Naive B cell (primary cell): ENCODE measurements around the gene WNT3. TPM values are rescaled to one million over a fixed set of nuclear protein-coding genes. Genes with fewer than 3 reads are reported as not detected.
A peak's percentile ranks its signal among the peaks of the same experiment; 100 is the strongest.

Experiments
- ATAC-seq, 2 donors: fragments of 150-1000 bp; cut with Tn5 transposase; 2 replicates each; pipeline ENCODE4 v1.10.0; 2021; ENCODE audit warnings: low read depth in 2 of 2, mild to moderate bottlenecking in 2 of 2, moderate library complexity in 2 of 2
- DNase-seq: peaks from one replicate; pipeline ENCODE4 v3.0.0; 2022
- H3K27ac Mint-ChIP-seq, 6 donors: one replicate each; pipeline ENCODE4 v1.8.0; 2020 to 2022; ENCODE audit warnings: mild to moderate bottlenecking in 6 of 6, mixed read lengths in 6 of 6, moderate library complexity in 5 of 6, inconsistent platforms in 2 of 6
- H3K27me3 Mint-ChIP-seq, 3 donors: one replicate each; pipeline ENCODE4 v1.8.0; 2021 to 2022; ENCODE audit warnings: mixed read lengths in 3 of 3, mild to moderate bottlenecking in 1 of 3
- H3K36me3 Mint-ChIP-seq, 2 donors: one replicate each; pipeline ENCODE4 v1.8.0; 2020 to 2022; ENCODE audit warnings: mixed read lengths in 2 of 2, inconsistent platforms in 1 of 2, mild to moderate bottlenecking in 1 of 2
- H3K4me1 Mint-ChIP-seq, 3 donors: one replicate each; pipeline ENCODE4 v1.8.0; 2020 to 2022; ENCODE audit warnings: mixed read lengths in 3 of 3, inconsistent platforms in 1 of 3, mild to moderate bottlenecking in 1 of 3, moderate library complexity in 1 of 3
- H3K4me3 Mint-ChIP-seq, 8 donors: one replicate each; pipeline ENCODE4 v1.8.0; 2020 to 2022; ENCODE audit warnings: mild to moderate bottlenecking in 8 of 8, mixed read lengths in 8 of 8, moderate library complexity in 8 of 8, inconsistent platforms in 2 of 8
- H3K9me3 Mint-ChIP-seq, 7 donors: one replicate each; pipeline ENCODE4 v1.8.0; 2020 to 2022; ENCODE audit warnings: mixed read lengths in 7 of 7, mild to moderate bottlenecking in 5 of 7, inconsistent platforms in 2 of 7, moderate library complexity in 1 of 7
- polyA plus RNA-seq, 6 donors: library from polyadenylated mRNA; unstranded; fragments of 300-500 nt; fragmentation: Illumina TruSeq; gene quantifications; one replicate each; pipeline ENCODE4 v1.2.3, GENCODE V29; 2021; ENCODE audit warnings: low read depth in 6 of 6

Gene WNT3
- polyA plus RNA-seq, 6 donors from 2014 or later, result 0.06 to 0.73 (median 0.17) TPM; not detected in 2

DNA sequence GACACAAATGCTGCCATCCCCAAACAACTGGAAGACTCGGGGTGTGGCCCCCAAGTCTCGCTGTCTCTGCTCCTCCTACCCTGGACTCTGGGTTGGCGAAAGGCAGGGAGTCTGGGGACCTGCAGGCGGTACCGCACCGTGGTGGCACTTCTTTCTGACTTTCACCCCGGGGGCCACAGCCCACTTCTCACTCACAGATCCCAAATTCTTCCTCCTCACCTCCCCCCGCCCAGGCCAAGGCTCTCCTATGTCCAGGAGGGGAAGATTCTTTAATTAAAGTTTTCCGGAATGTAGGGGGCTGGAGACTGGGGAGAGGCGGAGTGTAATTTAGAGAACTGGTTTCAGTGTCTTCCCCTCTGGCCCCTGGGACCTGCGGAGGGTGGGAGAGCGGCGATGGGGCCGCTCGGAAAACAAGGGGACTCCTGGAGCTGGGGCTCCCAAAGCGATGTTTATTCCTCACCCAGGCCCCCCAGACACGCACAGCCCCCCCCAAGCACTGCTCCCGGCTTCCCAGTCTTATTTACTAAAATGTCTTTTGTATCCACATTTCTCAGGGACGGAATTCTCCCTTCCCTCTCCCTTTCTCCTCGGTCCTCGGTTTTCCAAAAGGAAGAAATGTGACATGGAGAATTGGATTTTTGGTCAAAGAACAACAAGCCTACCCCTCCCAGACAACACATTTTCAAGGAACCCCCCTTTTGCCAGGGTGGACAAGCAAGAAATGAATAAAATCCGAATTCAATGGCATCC lies 1.2 kb downstream of the WNT3 start:
- Mint-ChIP-seq H3K9me3 (no peaks in the 10 kb centered on the region), H3K4me3 (peak overlapping the region; percentile 64 to 94 (median 82))
- ATAC-seq, result no peak

DNA sequence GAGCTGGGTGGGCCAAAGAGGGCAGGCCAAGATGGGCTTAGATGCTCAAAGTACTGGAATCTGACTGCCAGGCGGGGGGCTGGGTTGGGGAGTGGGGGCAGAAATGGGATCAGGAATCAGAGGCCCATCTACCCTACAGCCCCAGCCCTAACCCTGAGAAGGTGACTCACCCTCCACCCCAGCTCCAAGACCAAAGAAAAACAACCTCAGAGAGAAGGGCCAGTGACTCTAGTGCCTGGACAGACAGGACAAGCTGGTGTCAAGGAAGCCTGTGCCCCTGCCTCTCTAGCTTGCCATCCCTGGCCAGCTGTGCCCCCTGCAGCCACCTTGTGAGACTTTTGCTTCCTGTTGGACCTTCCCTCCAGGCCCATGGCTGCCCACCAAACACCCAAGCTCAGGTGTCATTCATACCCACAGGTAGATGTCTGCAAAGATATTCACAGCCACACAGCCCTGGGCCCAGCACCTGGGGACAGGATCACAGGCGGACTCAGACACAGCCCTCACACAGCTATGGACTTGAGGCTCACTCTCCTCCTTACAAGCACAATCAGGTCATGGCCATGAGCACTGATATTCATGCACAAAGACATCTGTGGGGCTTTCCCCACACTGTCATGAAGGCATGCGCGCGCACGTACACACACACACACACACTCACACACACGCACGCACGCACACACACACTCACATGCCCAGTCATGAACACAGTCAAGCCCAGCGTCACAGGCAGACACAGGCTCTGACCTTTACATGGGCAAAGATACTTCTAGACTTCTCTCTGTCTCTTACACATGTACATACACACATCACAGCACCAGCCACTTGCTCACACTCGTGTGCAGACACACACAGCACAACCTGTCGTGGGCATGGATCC lies 2.8 kb downstream of the WNT3 start:
- Mint-ChIP-seq H3K27ac (peak overlapping the region in 1 of 6 donors; percentile 54), H3K4me1 (peaks cover 26 to 32% (median 28%) of the 10 kb centered on the region in 3 donors), H3K4me3 (peak overlapping the region in 1 of 8 donors; percentile 48), H3K27me3 (peaks cover 72 to 97% (median 90%) of the 10 kb centered on the region in 3 donors), H3K36me3 (no peaks in the 10 kb centered on the region), H3K9me3 (no peaks in the 10 kb centered on the region)
- ATAC-seq, result no peak
- no peak for DNase-seq

More for the DNA sequence above, 1.2 kb downstream of the WNT3 start:
- Mint-ChIP-seq H3K4me1 (peaks cover 35 to 48% (median 37%) of the 10 kb centered on the region in 3 donors), H3K36me3 (no peaks in the 10 kb centered on the region), H3K27me3 (peaks cover 82 to 100% (median 93%) of the 10 kb centered on the region in 3 donors), H3K27ac (no peak overlapping the region)
- no peak for DNase-seq

DNA sequence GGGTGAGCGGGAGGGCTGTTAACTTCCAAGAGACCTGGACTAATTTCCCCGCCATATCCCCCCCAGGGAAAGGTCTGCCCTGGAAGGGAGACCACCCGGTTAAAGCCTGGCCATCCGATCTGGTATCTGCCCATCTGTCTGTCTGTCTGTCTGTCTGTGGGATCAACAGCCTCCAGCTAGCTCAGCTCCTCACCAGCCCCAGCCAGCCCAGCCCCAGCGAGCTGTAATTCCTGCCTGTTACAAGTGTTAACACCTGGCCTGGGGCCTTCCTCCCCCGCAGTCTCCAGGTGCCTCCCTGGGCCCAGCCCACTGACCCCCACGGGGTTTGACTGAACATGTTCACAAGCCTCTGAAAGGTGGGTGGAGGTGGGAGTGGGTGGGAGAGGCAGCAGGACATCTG lies 4.0 kb downstream of the WNT3 start:
- Mint-ChIP-seq H3K4me1 (peaks cover 17 to 24% (median 19%) of the 10 kb centered on the region in 3 donors), H3K4me3 (no peak overlapping the region), H3K27me3 (peaks cover 61 to 85% (median 80%) of the 10 kb centered on the region in 3 donors), H3K9me3 (no peaks in the 10 kb centered on the region), H3K36me3 (no peaks in the 10 kb centered on the region), H3K27ac (no peak overlapping the region)
- ATAC-seq, result no peak
- DNase-seq, result no peak

DNA sequence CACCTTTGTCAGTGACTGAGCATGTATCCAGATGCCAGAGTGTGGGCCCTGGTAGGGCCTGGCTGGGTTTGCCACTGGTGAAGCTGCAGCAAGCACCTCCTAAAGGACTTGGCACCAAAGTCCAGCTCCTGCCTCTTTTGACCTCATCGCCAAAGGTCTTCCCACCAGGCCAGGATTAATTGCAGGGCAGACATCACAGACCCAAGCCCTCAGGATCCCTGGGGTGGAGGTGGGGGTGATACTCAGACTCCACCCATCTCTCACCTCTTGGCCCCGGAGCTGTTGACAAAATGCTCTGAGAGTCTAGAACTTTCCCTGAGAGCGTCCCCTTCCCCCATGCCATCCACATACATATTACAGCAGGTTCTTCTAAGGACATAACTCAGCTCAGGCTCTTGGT lies 4.6 kb downstream of the WNT3 start:
- peaks cover 58 to 80% (median 80%) of the 10 kb centered on the region in 3 donors for H3K27me3 Mint-ChIP-seq
- H3K36me3 Mint-ChIP-seq, result no peaks in the 10 kb centered on the region
- peak overlapping the region in 2 of 6 donors; percentile 65 to 66 for H3K27ac Mint-ChIP-seq
- peaks cover 14 to 19% (median 19%) of the 10 kb centered on the region in 3 donors for H3K4me1 Mint-ChIP-seq
- no peak for ATAC-seq
- no peak overlapping the region for H3K4me3 Mint-ChIP-seq
- no peaks in the 10 kb centered on the region for H3K9me3 Mint-ChIP-seq
- no peak for DNase-seq

DNA sequence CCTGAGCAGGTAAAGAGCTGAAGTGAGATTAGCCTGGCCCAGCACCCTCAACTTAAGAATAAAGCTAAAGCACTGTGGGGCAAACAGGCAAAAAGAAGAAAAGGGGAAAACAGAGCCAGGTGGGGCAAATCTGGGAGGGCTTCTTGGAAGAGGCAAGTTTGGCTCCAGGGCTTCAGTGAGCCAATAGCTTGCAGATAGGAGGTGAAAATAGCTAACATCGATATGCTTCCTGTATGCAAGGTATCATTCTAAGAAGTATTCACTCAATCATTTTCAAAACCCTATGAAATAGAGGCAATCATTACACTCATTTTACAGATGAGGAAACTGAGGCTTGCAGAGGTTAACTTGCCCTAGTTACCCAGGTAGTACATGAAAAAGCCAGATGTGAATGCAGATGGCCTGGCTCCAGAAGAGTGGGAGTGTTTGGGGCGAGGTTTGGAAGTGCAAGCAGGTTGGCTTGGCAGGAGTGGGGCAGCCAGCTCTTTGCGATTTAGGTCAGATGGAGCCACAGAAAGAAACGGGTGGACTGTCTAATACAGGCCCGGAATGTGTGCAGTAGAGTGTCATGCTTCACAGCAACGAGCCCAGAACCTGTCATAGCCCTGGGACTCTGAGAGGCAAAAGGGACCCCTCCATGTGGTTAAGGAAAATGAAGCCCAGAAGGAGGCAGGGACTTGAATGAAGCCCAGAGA lies 5.7 kb downstream of the WNT3 start:
- ATAC-seq, result no peak
- H3K36me3 Mint-ChIP-seq, result no peaks in the 10 kb centered on the region
- H3K27ac Mint-ChIP-seq, result no peak overlapping the region
- H3K9me3 Mint-ChIP-seq, result no peaks in the 10 kb centered on the region
- DNase-seq, result no peak
- peaks cover 10 to 14% (median 11%) of the 10 kb centered on the region in 3 donors for H3K4me1 Mint-ChIP-seq
- peaks cover 57 to 68% (median 68%) of the 10 kb centered on the region in 3 donors for H3K27me3 Mint-ChIP-seq
- H3K4me3 Mint-ChIP-seq, result no peak overlapping the region

DNA sequence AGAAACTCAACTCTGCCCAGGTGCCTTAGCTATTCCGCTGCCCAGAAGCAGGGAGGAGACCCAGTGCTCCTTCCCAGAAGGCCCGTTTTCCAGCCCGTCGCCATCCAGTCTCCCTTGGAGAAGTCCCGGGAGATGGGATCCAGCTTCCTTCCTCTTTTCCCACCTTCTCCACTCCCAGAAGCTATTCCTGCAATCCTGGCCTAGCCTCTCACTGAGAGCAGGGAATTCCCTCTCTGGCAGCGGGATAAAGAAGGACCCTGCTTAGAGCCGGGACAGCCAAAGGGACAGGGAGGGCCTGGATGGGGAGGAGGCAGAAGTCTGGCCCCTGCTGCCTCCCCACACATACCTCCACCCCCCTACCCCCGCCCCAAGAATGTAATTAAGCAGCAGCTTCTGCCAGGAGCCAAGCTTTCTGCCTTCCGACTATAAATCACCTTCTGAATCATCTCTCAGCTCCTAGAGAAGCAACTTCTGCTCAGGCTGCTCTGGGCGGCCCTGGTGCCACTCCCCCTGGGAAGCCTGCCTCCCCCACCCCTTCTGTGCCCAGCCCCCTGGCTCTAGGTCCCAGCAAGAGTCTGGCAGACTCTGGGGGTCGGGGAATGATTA lies 6.4 kb downstream of the WNT3 start:
- H3K27me3 Mint-ChIP-seq, result peaks cover 50 to 61% (median 61%) of the 10 kb centered on the region in 3 donors
- H3K36me3 Mint-ChIP-seq, result no peaks in the 10 kb centered on the region
- no peaks in the 10 kb centered on the region for H3K9me3 Mint-ChIP-seq
- H3K4me3 Mint-ChIP-seq, result no peak overlapping the region
- no peak overlapping the region for H3K27ac Mint-ChIP-seq
- H3K4me1 Mint-ChIP-seq, result peaks cover 3 to 7% (median 5%) of the 10 kb centered on the region in 3 donors
- DNase-seq (no peak), ATAC-seq (no peak)

DNA sequence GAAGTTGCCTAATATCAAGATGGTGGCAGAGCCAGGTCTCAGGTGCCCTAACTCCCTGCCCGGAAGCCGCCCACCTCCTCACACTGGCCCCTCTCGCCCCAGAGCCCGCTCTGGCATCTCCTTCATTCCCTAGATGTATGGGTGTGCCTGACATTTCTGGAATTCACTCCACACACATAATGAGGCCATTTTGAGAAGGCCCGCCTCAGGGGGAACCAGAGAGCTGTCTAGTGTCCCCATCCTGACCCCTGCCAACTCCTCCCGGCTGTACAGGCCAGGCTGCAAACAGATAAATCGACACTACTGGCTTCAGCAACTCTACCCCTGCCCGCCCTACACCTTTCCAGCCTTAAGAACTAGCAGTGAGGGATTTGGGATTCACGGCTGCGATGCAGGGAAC lies 7.7 kb downstream of the WNT3 start:
- Mint-ChIP-seq H3K36me3 (no peaks in the 10 kb centered on the region), H3K4me1 (no peaks in the 10 kb centered on the region), H3K4me3 (no peak overlapping the region), H3K9me3 (no peaks in the 10 kb centered on the region), H3K27me3 (peaks cover 40 to 55% (median 49%) of the 10 kb centered on the region in 3 donors), H3K27ac (no peak overlapping the region)
- ATAC-seq, result no peak
- no peak for DNase-seq

DNA sequence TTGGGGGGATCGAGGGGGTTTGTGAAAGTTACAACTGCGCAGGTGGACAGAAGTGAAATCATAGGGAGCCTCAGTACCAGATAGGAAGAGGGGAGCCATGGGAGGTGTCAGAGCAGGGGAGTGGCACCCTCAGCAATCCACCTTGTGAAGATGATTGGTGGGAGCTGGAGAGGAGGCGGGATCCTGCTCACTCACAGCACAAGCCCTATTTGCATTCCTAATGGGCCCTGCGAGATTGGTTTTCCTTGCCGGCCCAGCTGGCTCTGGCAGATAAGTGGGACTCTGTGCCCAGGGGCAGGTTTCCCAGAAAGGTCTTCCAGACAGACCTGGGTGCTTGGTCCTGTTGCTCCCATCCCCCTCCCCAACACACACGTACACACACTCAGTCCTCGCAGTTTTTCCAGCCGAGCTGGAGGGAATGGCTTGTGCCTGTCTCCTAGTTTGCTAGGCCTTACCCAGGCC lies 9.4 kb downstream of the WNT3 start:
- Mint-ChIP-seq H3K4me1 (no peaks in the 10 kb centered on the region), H3K27ac (peak overlapping the region in 1 of 6 donors; percentile 33), H3K36me3 (peaks cover 0 to 7% of the 10 kb centered on the region in 2 donors), H3K4me3 (no peak overlapping the region), H3K27me3 (peaks cover 32 to 43% (median 36%) of the 10 kb centered on the region in 3 donors), H3K9me3 (peaks cover 0 to 4% (median 3%) of the 10 kb centered on the region in 7 donors)
- DNase-seq (no peak), ATAC-seq (no peak)

DNA sequence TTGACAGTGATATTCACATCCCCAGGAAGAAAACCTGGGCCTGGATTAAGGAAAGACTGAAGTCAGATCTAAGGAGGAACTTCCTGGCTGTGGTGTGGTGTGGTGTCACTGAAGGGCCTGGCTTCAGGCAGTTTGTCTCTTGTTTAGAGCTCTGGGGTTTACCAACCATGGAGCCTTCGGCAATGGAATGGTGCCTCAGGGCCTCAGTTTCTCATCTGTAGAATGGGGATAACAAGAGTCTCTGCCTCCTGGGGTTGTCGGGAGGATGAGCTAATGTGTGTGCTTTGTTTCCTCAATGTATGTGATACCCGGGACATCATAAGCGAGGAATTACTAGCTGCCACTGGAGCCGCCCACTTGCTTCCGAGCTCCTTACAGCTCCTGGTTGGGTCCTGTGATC lies 12.7 kb downstream of the WNT3 start:
- Mint-ChIP-seq H3K9me3 (peaks cover 0 to 4% (median 3%) of the 10 kb centered on the region in 7 donors), H3K4me3 (no peak overlapping the region), H3K27ac (no peak overlapping the region), H3K36me3 (peaks cover 0 to 8% of the 10 kb centered on the region in 2 donors), H3K27me3 (peaks cover 5 to 17% (median 14%) of the 10 kb centered on the region in 3 donors), H3K4me1 (no peaks in the 10 kb centered on the region)
- DNase-seq (no peak), ATAC-seq (no peak)

DNA sequence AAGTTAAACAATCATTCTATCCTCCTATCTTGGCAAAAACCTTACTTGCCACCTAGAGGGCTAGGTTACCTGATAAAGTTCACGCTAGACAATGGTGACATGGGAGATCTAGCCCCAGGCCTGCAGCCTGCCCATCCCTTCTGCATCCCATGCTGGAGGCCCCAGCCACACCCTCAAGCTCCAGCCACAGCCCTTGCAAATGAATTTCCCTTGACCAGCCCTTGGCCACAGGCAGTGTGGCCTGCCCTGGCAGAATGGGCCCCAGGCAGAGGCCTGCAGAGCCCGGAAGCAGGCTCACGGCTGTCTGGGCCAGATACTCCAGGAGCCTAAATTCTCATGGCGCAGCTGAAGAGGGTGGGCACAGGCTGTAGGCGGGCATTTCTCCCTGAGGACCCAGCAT lies 14.9 kb downstream of the WNT3 start:
- ATAC-seq (no peak), DNase-seq (no peak)
- no peaks in the 10 kb centered on the region for H3K4me1 Mint-ChIP-seq
- H3K9me3 Mint-ChIP-seq, result peaks cover 0 to 6% (median 4%) of the 10 kb centered on the region in 7 donors
- H3K27me3 Mint-ChIP-seq, result peaks cover 9 to 27% (median 15%) of the 10 kb centered on the region in 3 donors
- no peak overlapping the region for H3K4me3 Mint-ChIP-seq
- H3K36me3 Mint-ChIP-seq, result peaks cover 0 to 13% of the 10 kb centered on the region in 2 donors
- H3K27ac Mint-ChIP-seq, result no peak overlapping the region

DNA sequence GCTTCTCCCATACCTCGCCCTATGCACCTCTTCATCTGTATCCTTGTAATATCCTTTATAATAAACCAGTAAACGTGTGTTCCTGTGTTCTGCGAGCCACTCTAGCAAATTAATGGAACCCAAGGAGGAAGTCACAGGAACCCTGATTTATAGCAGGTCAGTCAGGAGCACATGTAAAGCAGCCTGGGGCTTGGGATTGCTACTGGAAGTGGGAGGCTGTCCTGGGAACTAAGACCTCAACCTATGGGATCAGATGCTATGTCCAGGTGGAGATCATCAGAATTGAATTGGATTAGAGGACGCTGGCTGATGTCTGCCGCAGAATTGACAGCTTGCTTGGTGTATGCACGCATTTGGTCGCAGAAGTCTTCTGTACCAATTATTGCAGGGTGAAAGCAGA lies 15.7 kb downstream of the WNT3 start:
- peaks cover 0 to 6% (median 4%) of the 10 kb centered on the region in 7 donors for H3K9me3 Mint-ChIP-seq
- ATAC-seq, result no peak
- H3K27ac Mint-ChIP-seq, result no peak overlapping the region
- no peaks in the 10 kb centered on the region for H3K4me1 Mint-ChIP-seq
- peaks cover 9 to 29% (median 13%) of the 10 kb centered on the region in 3 donors for H3K27me3 Mint-ChIP-seq
- DNase-seq, result no peak
- peaks cover 0 to 13% of the 10 kb centered on the region in 2 donors for H3K36me3 Mint-ChIP-seq
- no peak overlapping the region for H3K4me3 Mint-ChIP-seq

DNA sequence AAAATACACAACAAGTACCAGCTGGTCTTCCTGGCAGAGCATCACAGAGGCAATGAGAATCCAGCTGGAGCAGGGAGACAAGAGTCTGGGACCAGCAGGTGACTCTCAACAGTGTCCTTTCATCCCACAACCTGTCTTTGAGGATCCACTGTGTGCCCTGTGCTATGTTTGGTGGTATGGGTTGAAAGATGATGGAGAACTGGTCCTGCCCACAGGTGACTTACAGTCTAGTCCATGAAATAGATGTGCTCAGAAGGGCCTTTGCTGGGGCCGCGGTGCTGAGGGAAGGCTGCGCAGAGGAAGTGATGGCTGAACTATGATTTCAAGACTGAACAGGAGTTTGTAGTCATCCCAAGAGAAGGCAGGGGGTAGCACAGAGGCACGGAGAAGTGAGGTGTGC lies 17.9 kb downstream of the WNT3 start:
- Mint-ChIP-seq H3K27me3 (peaks cover 14 to 34% (median 21%) of the 10 kb centered on the region in 3 donors), H3K9me3 (peaks cover 0 to 6% (median 4%) of the 10 kb centered on the region in 7 donors), H3K4me1 (no peaks in the 10 kb centered on the region), H3K4me3 (no peak overlapping the region), H3K27ac (no peak overlapping the region), H3K36me3 (peaks cover 0 to 13% of the 10 kb centered on the region in 2 donors)
- no peak for ATAC-seq
- DNase-seq, result no peak
